Left ventricle myocardium inferior (tissue), 1 donor: ENCODE results near the gene VSIG10L2. TPM values are rescaled to one million over a fixed set of nuclear protein-coding genes. Genes with fewer than 3 reads are reported as not detected.

Experiments
- DNase-seq: peaks from one replicate; pipeline ENCODE4 v3.0.0-alpha.2; 2020
- H3K27ac ChIP-seq: fragments of 200-600 bp; replicated peaks from 2 replicates; pipeline ENCODE4 v1.8.0; 2021
- H3K27me3 ChIP-seq: fragments of 200-600 bp; 2 replicates; pipeline ENCODE4 v1.8.0; 2021; ENCODE audit warnings: low read depth
- H3K36me3 ChIP-seq: fragments of 200-600 bp; 2 replicates; pipeline ENCODE4 v1.8.0; 2021
- H3K4me1 ChIP-seq: fragments of 200-600 bp; 2 replicates; pipeline ENCODE4 v1.8.0; 2021
- H3K4me3 ChIP-seq: fragments of 200-600 bp; 2 replicates; pipeline ENCODE4 v1.8.0; 2021; ENCODE audit warnings: mild to moderate bottlenecking, moderate library complexity
- H3K9me3 ChIP-seq: fragments of 200-600 bp; replicated peaks from 2 replicates; pipeline ENCODE4 v1.8.0; 2021
- CTCF ChIP-seq: fragments of 200-600 bp; IDR thresholded peaks from 2 replicates; pipeline ENCODE4 v1.8.0; 2021; ENCODE audit warnings: antibody characterized with exemption, mild to moderate bottlenecking, borderline replicate concordance
- intact Hi-C: fragments of 100-400 bp; cut with micrococcal nuclease; formaldehyde crosslinking; loops from one replicate; pipeline ENCODE4 v1.11.0; 2022
- total RNA-seq: library from RNA; stranded (reverse); fragmentation: NEBNext Ultra II Directional; extraction: Animal tissue kit (Norgen Biotek cat#: 25700); gene quantifications from one replicate; pipeline ENCODE4 v1.2.1, GENCODE V29; 2021
- donor health status: DM: no; HTN: yes; CAD: no; lungs with severe emphysema.

Gene VSIG10L2
- total RNA-seq, 1 donor from 2014 or later: 0.08 TPM

- Histone ChIP-seq H3K27me3 (no peaks in the 10 kb centered on the region), H3K27ac (no peak overlapping the region), H3K9me3 (no peaks in the 10 kb centered on the region), H3K36me3 (peaks cover 19% of the 10 kb centered on the region), H3K4me1 (no peaks in the 10 kb centered on the region), H3K4me3 (no peak overlapping the region)
- DNase-seq: no peak
- TF ChIP-seq CTCF: no peak
- intact Hi-C loops: no loop called here
These were observed 56.3 kb downstream of the VSIG10L2 start for GRCh38 chr11:126002181-126002580.

Other genes with a start within 250 kb of the VSIG10L2 start
- gene PATE1, start 199.8 kb upstream of the VSIG10L2 start, total RNA-seq: not detected
- gene PATE2, start 167.2 kb upstream of the VSIG10L2 start, total RNA-seq: not detected
- gene PATE3, start 157.9 kb upstream of the VSIG10L2 start, total RNA-seq: not detected
- gene PATE4, start 112.7 kb upstream of the VSIG10L2 start, total RNA-seq: not detected
- 4.5 TPM for gene HYLS1, start 58.4 kb upstream of the VSIG10L2 start, total RNA-seq
- 7.7 TPM for gene PUS3, start 42.8 kb upstream of the VSIG10L2 start, total RNA-seq
- 0.14 TPM for gene DDX25, start 41.5 kb upstream of the VSIG10L2 start, total RNA-seq
- 9.9 TPM for gene CDON, start 116.8 kb downstream of the VSIG10L2 start, total RNA-seq